Epithelial cell of proximal tubule (primary cell): ENCODE measurements around the gene ZNF26. TPM values are rescaled to one million over a fixed set of nuclear protein-coding genes. Genes with fewer than 3 reads are reported as not detected.

ENCODE experiments used
- DNase-seq: peaks from one replicate; pipeline ENCODE4 v3.0.0-alpha.2; 2011; ENCODE audit warnings: low read depth
- H3K4me3 ChIP-seq: 2 replicates; pipeline ENCODE4 v1.5.1; 2011; ENCODE audit warnings: low read depth, mild to moderate bottlenecking, low read length
- CTCF ChIP-seq: conservative IDR thresholded peaks from 2 replicates; pipeline ENCODE4 v1.5.1; 2012; ENCODE audit warnings: low read depth, mild to moderate bottlenecking, low read length
- total RNA-seq: library from RNA; depleted of rRNA; stranded (reverse); fragments of >200 nt; gene quantifications from 2 replicates; pipeline ENCODE4 v1.2.3, GENCODE V29; 2015

Gene ZNF26
- total RNA-seq, 1 donor from 2014 or later: 6.7 TPM

- no peak for DNase-seq
- TF ChIP-seq CTCF: no peak
- H3K4me3 ChIP-seq: no peak overlapping the region
Observed at GRCh38 chr12:132945806-132946205, 40.4 kb upstream of the ZNF26 start.

- no peak for TF ChIP-seq CTCF
- no peak overlapping the region for H3K4me3 ChIP-seq
- no peak for DNase-seq
Observed at GRCh38 chr12:132946246-132946820, 39.8 kb upstream of the ZNF26 start.

- TF ChIP-seq CTCF: no peak
- no peak overlapping the region for H3K4me3 ChIP-seq
Observed at GRCh38 chr12:132948146-132949066, 37.8 kb upstream of the ZNF26 start.

GRCh38 chr12:132949936-132950837 lies 36.0 kb upstream of the ZNF26 start:
- TF ChIP-seq CTCF: no peak
- no peak for DNase-seq
- no peak overlapping the region for H3K4me3 ChIP-seq

More at GRCh38 chr12:132948146-132949066, 37.8 kb upstream of the ZNF26 start:
- DNase-seq: no peak

GRCh38 chr12:132950844-132951535 lies 35.2 kb upstream of the ZNF26 start:
- DNase-seq: no peak

More at GRCh38 chr12:132950844-132951535, 35.2 kb upstream of the ZNF26 start:
- no peak overlapping the region for H3K4me3 ChIP-seq
- TF ChIP-seq CTCF: no peak
